ENCODE data around the gene GCH1. TPM values are rescaled to one million over a fixed set of nuclear protein-coding genes. Genes with fewer than 3 reads are reported as not detected.

GCH1 gene
- total RNA-seq, 1 donor from 2014 or later, result 3.6 TPM

- no peak for DNase-seq (ENCODE audit: low read depth)
- no peak overlapping the region for H2AFZ ChIP-seq (ENCODE audit: low read depth, low read length)
- peaks cover 5% of the 10 kb centered on the region for H3K27me3 ChIP-seq (ENCODE audit: insufficient read depth, low read length)
- H3K27ac Mint-ChIP-seq (ENCODE audit: unreplicated experiment), result no peak overlapping the region
- no peaks in the 10 kb centered on the region for H3K36me3 Mint-ChIP-seq (ENCODE audit: low read depth, unreplicated experiment)
- peaks cover 8% of the 10 kb centered on the region for H3K4me1 Mint-ChIP-seq (ENCODE audit: low read depth, unreplicated experiment)
- no peak overlapping the region for H3K27ac ChIP-seq (ENCODE audit: low read depth, low read length)
- peaks cover 20% of the 10 kb centered on the region for H3K9me3 Mint-ChIP-seq (ENCODE audit: unreplicated experiment)
- no peaks in the 10 kb centered on the region for H4K20me1 ChIP-seq (ENCODE audit: insufficient read depth, low read length)
- H3K27me3 Mint-ChIP-seq (ENCODE audit: low read depth, unreplicated experiment), result peaks cover 12% of the 10 kb centered on the region
- no peak overlapping the region for H3K9ac ChIP-seq (ENCODE audit: low read length)
- TF ChIP-seq EZH2 (IDR thresholded peaks at IDR 0.05; ENCODE audit: insufficient read depth, low read length) (no peak), CTCF (IDR thresholded peaks at IDR 0.05; ENCODE audit: insufficient read depth, low read depth, low read length) (no peak)
- no peak overlapping the region for H3K4me2 ChIP-seq (ENCODE audit: low read length)
- peaks cover 8% of the 10 kb centered on the region for H3K4me1 ChIP-seq (ENCODE audit: insufficient read depth, low read length)
- no peaks in the 10 kb centered on the region for H3K36me3 ChIP-seq (ENCODE audit: insufficient read depth, low read length)
- no peaks in the 10 kb centered on the region for H3K79me2 ChIP-seq (ENCODE audit: insufficient read depth, low read length)
- peaks cover 10% of the 10 kb centered on the region for H3K9me3 ChIP-seq (ENCODE audit: insufficient read depth, low read depth, low read length)
- no peak overlapping the region for H3K4me3 ChIP-seq (ENCODE audit: insufficient read depth, low read depth, low read length)
- FAIRE-seq, result no peak
- H3K4me3 Mint-ChIP-seq (ENCODE audit: unreplicated experiment), result no peak overlapping the region
Observed at GRCh38 chr14:54822685-54823084, 79.9 kb downstream of the GCH1 start.

- Histone ChIP-seq H3K9ac (ENCODE audit: low read length) (peak overlapping the region; percentile 17), H3K27ac (ENCODE audit: low read depth, low read length) (no peak overlapping the region), H3K36me3 (ENCODE audit: insufficient read depth, low read length) (no peaks in the 10 kb centered on the region), H3K27me3 (ENCODE audit: insufficient read depth, low read length) (peaks cover 5% of the 10 kb centered on the region), H2AFZ (ENCODE audit: low read depth, low read length) (peak overlapping the region; percentile 32), H4K20me1 (ENCODE audit: insufficient read depth, low read length) (no peaks in the 10 kb centered on the region), H3K79me2 (ENCODE audit: insufficient read depth, low read length) (no peaks in the 10 kb centered on the region), H3K4me2 (ENCODE audit: low read length) (peak overlapping the region; percentile 66), H3K4me1 (ENCODE audit: insufficient read depth, low read length) (peaks cover 8% of the 10 kb centered on the region), H3K4me3 (ENCODE audit: insufficient read depth, low read depth, low read length) (no peak overlapping the region), H3K9me3 (ENCODE audit: insufficient read depth, low read depth, low read length) (peaks cover 10% of the 10 kb centered on the region)
- H3K9me3 Mint-ChIP-seq (ENCODE audit: unreplicated experiment), result peaks cover 10% of the 10 kb centered on the region
- H3K36me3 Mint-ChIP-seq (ENCODE audit: low read depth, unreplicated experiment), result no peaks in the 10 kb centered on the region
- no peak overlapping the region for H3K4me3 Mint-ChIP-seq (ENCODE audit: unreplicated experiment)
- H3K4me1 Mint-ChIP-seq (ENCODE audit: low read depth, unreplicated experiment), result peaks cover 8% of the 10 kb centered on the region
- H3K27ac Mint-ChIP-seq (ENCODE audit: unreplicated experiment), result no peak overlapping the region
- TF ChIP-seq CTCF (IDR thresholded peaks at IDR 0.05; ENCODE audit: insufficient read depth, low read depth, low read length) (no peak), EZH2 (IDR thresholded peaks at IDR 0.05; ENCODE audit: insufficient read depth, low read length) (no peak)
- FAIRE-seq, result peak; percentile 87
- peak; percentile 95 for DNase-seq (ENCODE audit: low read depth)
- H3K27me3 Mint-ChIP-seq (ENCODE audit: low read depth, unreplicated experiment), result peaks cover 11% of the 10 kb centered on the region
Observed at GRCh38 chr14:54818201-54819133, 84.2 kb downstream of the GCH1 start.

GRCh38 chr14:54817506-54817905 is 85.1 kb downstream of the GCH1 start:
- Histone ChIP-seq H3K27me3 (ENCODE audit: insufficient read depth, low read length) (peaks cover 5% of the 10 kb centered on the region), H3K4me1 (ENCODE audit: insufficient read depth, low read length) (peaks cover 8% of the 10 kb centered on the region), H3K79me2 (ENCODE audit: insufficient read depth, low read length) (no peaks in the 10 kb centered on the region), H2AFZ (ENCODE audit: low read depth, low read length) (no peak overlapping the region), H3K4me3 (ENCODE audit: insufficient read depth, low read depth, low read length) (no peak overlapping the region), H3K9me3 (ENCODE audit: insufficient read depth, low read depth, low read length) (peaks cover under 1% of the 10 kb centered on the region), H3K27ac (ENCODE audit: low read depth, low read length) (no peak overlapping the region), H3K9ac (ENCODE audit: low read length) (no peak overlapping the region), H4K20me1 (ENCODE audit: insufficient read depth, low read length) (no peaks in the 10 kb centered on the region), H3K36me3 (ENCODE audit: insufficient read depth, low read length) (no peaks in the 10 kb centered on the region), H3K4me2 (ENCODE audit: low read length) (no peak overlapping the region)
- peaks cover 2% of the 10 kb centered on the region for H3K36me3 Mint-ChIP-seq (ENCODE audit: low read depth, unreplicated experiment)
- H3K27me3 Mint-ChIP-seq (ENCODE audit: low read depth, unreplicated experiment), result peaks cover 15% of the 10 kb centered on the region
- DNase-seq (ENCODE audit: low read depth) (no peak), FAIRE-seq (no peak)
- TF ChIP-seq CTCF (IDR thresholded peaks at IDR 0.05; ENCODE audit: insufficient read depth, low read depth, low read length) (no peak), EZH2 (IDR thresholded peaks at IDR 0.05; ENCODE audit: insufficient read depth, low read length) (no peak)
- H3K4me1 Mint-ChIP-seq (ENCODE audit: low read depth, unreplicated experiment), result peaks cover 8% of the 10 kb centered on the region
- no peak overlapping the region for H3K4me3 Mint-ChIP-seq (ENCODE audit: unreplicated experiment)
- H3K9me3 Mint-ChIP-seq (ENCODE audit: unreplicated experiment), result peaks cover 9% of the 10 kb centered on the region
- H3K27ac Mint-ChIP-seq (ENCODE audit: unreplicated experiment), result no peak overlapping the region
